ENCODE data around the gene KCTD17. TPM values are rescaled to one million over a fixed set of nuclear protein-coding genes. Genes with fewer than 3 reads are reported as not detected.

The KCTD17 gene
- total and polyA plus RNA-seq, 2 of the 13 experiments (the other 11 are each of a cell fraction or from before 2014, with no cell fraction given), result 5.3 to 11.7 TPM

DNA sequence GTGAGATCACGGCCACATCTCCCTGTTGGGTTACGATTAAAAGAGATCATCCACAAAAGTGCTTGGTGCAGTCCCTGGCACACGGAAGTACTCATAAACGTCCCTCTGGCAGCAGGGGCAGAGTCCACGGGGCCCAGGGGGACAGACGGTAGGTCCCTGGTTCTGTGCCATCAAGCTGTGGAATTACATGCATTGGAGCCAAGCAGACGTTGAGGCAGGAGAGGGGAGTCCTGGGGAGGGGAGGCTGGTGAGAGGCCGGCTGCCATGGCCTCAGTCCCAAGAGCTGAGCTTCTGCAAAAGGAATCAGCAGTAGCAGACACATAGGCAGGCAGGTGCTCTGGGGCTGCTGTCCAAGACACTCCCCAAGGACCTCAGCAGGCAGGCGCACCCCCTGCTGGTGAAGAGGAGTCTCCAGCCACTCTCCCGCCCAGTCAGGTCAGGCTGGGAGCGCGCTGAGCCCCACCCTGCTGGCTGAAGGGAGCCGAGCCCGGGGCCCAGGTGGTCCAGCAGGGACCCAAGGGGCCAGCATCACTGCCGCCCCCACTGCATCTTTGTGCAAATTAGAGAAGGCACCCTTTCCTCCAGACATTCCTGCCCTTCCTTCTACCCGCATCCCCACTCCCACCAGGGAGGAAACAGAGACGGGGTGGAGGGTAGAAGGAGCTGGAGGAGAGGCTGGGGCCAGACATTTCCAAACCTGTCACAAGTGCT is 7.6 kb upstream of the KCTD17 start (continued):
- peak; percentile 62 for TF ChIP-seq TFDP2 (CRISPR knock-in tag; IDR thresholded peaks at IDR 0.05)
- no peak for TF ChIP-seq ZNF510 (CRISPR knock-in tag; IDR thresholded peaks at IDR 0.05; ENCODE audit: low read depth)
- no peak for TF ChIP-seq SRSF1 (optimal IDR thresholded peaks at IDR 0.05; ENCODE audit: low read depth, low read length)
- TF ChIP-seq, protein P1, sequence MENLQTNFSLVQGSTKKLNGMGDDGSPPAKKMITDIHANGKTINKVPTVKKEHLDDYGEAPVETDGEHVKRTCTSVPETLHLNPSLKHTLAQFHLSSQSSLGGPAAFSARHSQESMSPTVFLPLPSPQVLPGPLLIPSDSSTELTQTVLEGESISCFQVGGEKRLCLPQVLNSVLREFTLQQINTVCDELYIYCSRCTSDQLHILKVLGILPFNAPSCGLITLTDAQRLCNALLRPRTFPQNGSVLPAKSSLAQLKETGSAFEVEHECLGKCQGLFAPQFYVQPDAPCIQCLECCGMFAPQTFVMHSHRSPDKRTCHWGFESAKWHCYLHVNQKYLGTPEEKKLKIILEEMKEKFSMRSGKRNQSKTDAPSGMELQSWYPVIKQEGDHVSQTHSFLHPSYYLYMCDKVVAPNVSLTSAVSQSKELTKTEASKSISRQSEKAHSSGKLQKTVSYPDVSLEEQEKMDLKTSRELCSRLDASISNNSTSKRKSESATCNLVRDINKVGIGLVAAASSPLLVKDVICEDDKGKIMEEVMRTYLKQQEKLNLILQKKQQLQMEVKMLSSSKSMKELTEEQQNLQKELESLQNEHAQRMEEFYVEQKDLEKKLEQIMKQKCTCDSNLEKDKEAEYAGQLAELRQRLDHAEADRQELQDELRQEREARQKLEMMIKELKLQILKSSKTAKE (CRISPR knock-in tag; IDR thresholded peaks at IDR 0.05; ENCODE audit: borderline replicate concordance), result peak; percentile 56; the same call in 1 of the 2 replicates
- TF ChIP-seq ZNF761 (CRISPR knock-in tag; conservative IDR thresholded peaks at IDR 0.05), result 0 out of 2 replicates have a peak, but pooled peaks have one; percentile 68
- no peak for TF ChIP-seq ZBTB40 (IDR thresholded peaks at IDR 0.05)
- no peak for TF ChIP-seq ZBTB40 (CRISPR knock-in tag; IDR thresholded peaks at IDR 0.05)
- no peak for TF ChIP-seq DNMT1 (CRISPR knock-in tag; IDR thresholded peaks at IDR 0.05)
- no peak for TF ChIP-seq SKI (IDR thresholded peaks at IDR 0.05; ENCODE audit: partially characterized antibody)
- TF ChIP-seq TCF12 (IDR thresholded peaks at IDR 0.05), result no peak
- TF ChIP-seq TCF12 (CRISPR knock-in tag; IDR thresholded peaks at IDR 0.05), result no peak
- 0 out of 2 replicates have a peak, but pooled peaks have one; percentile 36 for TF ChIP-seq ZBTB20 (CRISPR knock-in tag; IDR thresholded peaks at IDR 0.05; ENCODE audit: borderline replicate concordance, low read depth)
- no peak for TF ChIP-seq ZNF3 (CRISPR knock-in tag; IDR thresholded peaks at IDR 0.05)
- TF ChIP-seq ELF1 (CRISPR knock-in tag; IDR thresholded peaks at IDR 0.05), result peak; percentile 75
- no peak for TF ChIP-seq BCL3 (CRISPR knock-in tag; IDR thresholded peaks at IDR 0.05)
- no peak for TF ChIP-seq REXO4 (CRISPR knock-in tag; IDR thresholded peaks at IDR 0.05; ENCODE audit: borderline replicate concordance)
